ACHN (cell line): ENCODE measurements around the gene PRM1.

Experiments
- DNase-seq: peaks from one replicate; pipeline ENCODE4 v3.0.0-alpha.2; 2015
- in situ Hi-C: cut with HindIII; loops from 2 replicates; pipeline ENCODE4 v1.10.0; 2017; ENCODE audit warnings: low sequenced_read_pairs, low pct_ligation_motif_present, low pct_unique_long_range_greater_than_20kb

The PRM1 gene, protein sequence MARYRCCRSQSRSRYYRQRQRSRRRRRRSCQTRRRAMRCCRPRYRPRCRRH

DNA sequence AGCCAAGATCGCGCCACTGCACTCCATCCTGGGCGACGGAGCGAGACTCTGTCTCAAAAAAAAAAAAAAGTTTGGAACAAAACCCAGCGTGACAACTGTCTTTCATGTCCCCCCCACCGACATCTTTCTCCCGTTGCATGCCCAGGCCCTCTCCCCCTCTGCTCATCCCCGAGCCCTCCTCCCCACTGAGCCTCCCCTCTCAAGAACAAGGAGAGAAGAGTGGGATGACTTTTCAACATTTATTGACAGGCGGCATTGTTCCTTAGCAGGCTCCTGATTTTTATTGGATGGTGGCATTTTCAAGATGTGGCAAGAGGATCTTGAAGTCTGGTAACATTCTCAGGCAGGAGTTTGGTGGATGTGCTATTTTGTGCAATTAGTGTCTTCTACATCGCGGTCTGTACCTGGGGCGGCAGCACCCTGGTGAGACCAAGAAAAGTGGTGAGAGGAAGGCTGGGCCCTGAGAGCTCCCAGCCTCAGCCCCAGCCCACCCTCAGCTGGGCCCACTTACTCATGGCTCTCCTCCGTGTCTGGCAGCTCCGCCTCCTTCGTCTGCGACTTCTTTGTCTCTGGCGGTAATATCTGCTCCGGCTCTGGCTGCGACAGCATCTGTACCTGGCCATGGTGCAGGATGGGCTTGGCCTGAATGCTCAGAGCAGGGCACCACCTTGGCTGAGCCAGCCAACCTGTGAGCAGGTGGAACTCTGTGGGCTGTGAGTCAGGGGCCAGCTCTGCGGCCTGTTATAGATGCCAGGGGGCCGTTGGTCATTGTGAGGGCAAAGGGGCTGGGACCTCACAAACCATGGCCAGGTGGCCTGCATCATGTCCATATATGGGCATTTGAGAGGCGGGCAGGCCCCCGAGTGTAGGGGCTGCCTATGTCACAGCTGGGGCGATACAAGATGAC, at the start of gene PRM1:
Gene PRM1 (minus strand): TSS at position 715 of the 907 bp plus-strand sequence. CDS start 92 bp downstream, at position 623.
- in situ Hi-C loops, result no loop called here
- DNase-seq, result no peak

DNA sequence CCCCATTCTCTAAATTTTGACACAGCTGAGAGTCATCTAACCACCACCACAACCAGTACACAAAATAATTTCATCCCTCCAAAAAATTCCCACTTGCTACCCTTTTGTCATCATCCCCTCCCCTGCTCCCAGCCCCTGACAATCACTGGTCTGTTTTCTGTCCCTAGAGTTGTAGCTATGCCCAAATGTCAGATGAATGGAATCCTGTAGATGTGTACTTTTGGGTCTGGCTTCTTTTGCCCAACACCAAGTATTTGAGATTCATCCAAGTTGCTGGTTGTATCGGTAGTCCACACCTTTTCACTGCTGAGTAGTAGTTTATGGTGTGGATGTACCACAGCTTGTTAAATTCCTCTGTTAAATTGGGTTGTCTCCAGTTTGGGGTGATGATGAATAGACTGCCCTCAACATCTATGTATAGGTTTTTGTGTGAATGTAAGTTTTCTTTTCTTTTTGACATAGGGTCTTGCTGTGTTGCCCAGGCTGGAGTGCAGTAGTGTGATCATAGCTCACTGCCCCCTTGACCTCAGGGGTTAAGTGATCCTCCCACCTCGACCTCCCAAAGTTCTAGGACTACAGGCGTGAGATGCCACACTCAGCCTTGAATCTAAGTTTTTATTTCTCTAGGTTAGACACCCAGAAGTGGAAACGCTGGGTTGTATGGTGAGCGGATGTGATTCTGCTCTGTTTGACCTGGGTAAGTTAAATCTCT, 49.6 kb upstream of the PRM1 start:
- in situ Hi-C loops, result no loop called here
- DNase-seq, result no peak

DNA sequence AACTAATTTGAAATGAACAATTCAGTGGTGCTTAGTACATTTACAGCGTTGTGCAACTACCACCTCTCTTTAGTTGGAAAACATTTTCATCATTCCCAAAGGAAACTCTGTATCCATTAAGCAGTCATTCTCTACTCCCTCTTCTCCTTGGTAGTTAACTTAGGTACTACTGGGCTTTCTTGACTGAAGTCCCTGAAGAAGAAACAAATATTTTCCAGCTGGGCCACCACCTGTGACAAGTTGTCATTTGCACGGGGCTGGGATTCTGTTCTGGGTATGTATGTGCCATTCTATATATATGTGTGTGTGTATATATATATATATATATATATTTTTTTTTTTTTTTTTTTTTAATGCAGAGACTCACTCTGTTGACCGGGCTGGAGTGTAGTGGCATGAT, 48.8 kb upstream of the PRM1 start:
- no peak for DNase-seq
- in situ Hi-C loops, result no loop called here

DNA sequence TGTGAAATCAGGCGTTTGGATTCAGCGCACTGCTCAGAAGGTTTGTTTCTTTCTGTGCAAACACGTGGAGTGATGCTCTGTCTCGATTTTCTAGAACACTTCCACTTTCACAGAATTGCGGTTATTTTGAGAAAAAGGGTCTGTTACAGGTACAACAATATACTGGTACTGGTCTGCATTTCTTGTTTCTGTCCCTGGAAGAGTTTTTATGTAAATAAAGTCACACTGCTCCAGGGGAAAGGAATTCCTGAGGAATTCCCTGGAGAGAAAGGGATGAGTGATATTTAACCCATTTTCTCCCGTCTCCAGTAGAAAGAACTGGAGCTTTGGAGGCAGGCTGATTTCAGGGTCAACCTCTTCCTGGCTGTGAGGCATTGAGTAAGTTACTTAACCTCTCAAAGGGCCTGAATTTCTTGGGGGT, 48.0 kb upstream of the PRM1 start:
- peak; percentile 69 for DNase-seq
- in situ Hi-C loops, result no loop called here

DNA sequence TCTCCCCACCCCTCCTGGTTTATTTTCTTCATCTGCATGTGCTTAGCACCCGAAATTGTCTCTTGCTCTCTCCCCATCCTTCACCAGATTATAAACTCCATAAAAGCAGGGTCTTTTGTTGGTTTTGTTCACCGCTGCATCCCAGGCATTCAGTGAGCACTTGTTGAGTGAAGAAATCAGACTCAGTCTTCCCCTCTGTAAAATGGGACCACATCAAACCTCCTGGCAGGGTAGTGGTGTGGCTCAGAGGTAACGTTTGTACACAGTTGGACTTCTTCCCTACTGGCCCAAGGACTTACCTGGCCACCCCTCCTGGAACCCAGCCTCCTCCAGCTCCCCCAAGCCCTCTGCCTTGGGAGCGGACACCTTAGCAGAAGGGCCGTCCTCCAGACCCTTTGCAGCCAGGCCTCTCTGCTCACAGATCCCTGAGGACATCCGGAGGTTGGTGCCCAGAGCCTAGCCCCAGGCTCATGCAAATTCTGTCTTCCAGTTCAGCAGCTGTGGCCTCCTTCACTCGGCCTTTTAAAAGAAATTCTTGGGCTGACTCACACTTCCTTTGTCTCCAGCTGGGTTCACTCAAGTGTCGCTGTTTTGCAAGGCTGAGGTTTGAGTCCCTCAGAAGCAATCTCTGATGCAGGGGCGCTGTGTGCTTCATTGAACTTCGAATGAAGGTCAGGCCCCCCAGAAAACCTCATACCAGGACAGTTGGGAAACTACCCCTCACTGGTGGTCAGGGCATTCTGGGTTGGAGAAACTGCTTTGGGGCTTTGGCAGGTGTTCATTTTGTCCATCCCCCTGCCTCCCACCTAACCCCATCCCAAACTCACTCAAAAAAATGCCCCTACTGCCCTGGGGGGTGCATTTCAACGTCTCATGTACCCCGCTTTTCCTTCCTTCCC, 47.3 kb upstream of the PRM1 start:
- in situ Hi-C loops, result no loop called here
- DNase-seq, result peak; percentile 98

DNA sequence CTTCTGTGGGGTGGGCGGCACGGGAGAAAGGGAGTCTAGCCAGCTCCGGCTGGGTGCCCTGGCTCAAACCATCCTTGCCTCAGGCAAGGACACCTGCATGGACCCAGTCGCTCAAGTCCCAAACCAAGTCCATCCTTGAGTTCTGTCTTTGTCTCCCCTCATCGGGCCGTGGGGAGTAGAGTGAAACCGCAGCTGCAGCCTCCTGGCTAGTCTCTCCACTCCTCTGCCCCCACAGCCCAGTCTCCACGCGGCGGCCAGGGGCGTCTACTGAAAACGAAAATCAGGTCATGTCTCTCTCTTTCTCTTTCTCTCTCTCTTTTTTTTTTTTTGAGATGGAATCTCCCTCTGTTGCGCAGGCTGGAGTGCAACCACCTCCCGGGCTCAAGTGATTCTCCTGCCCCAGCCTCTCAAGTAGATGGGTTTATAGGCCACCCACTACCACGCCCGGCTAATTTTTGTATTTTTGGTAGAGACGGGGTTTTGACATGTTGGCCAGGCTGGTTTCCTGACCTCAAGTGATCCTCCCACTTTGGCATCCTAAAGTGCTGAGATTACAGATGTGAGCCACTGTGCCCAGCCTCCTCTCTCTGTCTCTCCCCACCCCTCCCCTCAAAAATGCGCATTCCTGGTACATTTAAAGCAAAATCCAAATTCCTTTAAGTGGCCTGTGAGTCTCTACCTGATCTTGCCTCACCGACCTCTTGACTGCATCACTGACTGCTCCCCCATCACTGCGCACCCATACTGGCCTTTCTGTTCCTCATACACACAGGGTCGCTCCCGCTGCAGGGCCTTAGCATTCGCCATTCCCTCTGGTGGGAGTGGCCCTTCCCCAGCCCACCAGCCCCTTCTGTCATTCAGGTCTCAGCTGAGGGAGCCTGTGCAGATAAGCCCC, 46.4 kb upstream of the PRM1 start:
- in situ Hi-C loops, result no loop called here
- DNase-seq, result no peak

DNA sequence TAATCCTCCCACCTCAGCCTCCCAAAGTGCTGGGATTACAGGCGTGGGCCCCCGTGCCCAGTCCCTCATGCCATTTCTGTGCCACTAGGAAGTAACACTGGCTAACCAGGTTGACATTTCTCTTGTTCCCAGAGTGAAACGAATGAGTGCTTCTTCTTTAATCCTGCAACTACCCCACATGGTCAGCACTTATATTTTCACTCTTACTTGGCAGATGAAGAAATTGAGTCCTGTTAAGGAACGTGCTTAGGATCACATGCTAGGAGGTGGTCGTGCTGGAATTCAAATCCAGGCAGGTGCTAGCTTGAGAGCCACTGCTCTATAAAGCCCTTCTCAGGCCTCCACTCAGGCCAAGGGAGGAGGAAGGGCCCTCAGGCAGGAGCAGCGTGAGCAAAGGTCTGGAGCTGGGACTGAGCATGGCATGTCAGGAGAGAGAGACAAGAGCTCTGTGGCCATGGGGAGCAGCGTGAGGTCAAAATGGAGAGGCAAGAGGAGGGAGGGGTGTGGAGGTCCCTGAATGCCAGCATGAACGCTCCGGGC, 45.7 kb upstream of the PRM1 start:
- DNase-seq, result no peak
- in situ Hi-C loops, result no loop called here

DNA sequence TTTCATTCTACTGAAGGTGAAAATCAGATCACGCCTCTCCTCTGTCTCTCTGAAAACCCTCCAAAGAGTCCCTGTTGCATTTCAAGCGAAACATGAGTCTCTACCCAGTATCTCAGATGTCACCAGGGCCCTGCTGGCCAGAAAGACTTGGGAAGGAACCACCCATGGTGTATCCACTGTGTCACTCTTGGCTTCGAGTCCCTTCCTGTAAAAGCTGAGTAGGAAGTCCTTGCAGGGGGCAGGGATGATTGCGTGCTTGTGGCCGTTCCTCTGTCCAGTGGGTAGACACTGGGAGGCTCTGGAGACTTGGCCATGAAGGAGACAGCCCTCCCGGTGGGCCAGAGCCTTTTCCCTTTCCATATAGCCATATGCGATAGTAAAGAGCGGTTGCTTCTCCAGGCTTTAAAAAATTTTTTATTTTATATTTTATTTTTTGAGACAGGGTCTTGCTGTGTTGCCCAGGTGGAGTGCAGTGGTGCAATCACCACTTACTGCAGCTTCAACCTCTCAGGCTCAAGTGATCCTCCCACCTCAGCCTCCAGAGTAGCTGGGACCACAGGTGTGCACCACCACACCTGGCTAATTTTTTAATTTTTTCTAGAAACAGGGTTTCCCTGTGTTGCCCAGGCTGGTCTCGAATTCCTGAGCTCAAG, 45.1 kb upstream of the PRM1 start:
- in situ Hi-C loops, result no loop called here
- no peak for DNase-seq

DNA sequence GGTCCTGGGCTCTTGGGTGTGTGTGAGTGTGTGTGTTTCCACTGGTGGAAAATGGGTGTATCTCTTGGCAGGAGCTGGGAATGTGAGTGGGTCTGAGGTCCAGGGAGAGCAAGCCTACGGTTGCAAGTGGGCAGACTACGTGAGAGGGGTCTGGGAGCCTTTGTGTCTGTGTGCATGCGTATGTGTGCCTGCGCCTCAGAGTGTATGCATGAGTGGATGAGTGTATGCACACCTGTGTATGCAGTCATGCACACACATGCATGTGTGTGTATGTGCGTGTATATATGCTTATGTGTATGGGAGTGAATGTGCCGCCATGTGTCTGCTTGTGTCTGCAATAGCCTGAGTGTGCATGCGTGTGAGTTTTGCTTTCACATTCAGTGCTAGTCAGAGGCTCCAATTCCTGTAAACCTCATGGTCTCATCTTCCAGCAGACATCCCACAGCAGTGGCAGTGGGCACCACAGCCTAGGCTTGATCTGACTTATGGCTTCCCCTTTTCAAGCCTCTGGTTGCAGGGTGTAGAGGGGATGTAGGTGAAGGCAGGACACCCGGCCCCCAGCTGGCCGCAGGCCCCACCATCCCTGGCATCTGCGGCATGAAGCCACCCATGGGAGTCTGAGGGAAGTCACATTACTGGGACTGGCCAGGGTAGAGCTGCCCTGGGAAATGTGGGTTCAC, 44.4 kb upstream of the PRM1 start:
- no peak for DNase-seq
- in situ Hi-C loops, result no loop called here

DNA sequence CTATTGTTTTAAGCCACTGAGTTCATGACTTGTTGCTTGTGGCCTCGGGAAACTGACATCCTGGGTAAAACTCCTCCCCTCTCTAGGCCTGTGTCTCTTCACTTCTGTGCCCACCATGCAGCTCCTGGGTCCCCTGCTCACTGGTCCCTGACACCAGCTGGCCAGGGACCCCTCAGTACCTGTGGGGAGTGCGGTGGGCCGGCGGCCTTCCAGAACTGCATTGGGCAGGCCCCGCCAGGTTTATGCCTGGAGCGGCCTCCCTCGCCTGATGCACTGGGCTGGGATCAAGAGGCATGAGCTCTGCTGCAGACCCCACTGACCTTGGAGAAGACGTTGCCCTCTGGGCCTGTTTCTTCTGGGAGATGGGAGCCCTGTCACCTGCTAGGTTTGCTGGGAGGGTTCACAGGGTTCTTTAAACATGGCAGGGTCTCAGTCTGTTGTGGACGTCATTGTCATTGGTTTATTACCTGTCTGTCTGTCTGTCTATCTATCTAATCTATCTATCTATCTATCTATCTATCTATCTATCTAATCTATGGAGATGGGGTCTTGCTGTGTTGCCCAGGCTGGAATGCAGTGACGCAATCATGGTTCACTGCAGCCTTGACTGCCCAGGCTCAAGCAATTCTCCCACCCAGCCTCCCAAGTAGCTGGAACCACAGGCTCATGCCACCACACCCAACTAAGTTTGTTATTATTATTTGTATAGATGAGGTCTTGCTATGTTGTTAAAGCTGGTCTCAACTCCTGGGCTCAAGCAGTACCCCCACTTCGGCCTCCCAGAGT, 42.6 kb upstream of the PRM1 start:
- in situ Hi-C loops, result no loop called here
- no peak for DNase-seq

DNA sequence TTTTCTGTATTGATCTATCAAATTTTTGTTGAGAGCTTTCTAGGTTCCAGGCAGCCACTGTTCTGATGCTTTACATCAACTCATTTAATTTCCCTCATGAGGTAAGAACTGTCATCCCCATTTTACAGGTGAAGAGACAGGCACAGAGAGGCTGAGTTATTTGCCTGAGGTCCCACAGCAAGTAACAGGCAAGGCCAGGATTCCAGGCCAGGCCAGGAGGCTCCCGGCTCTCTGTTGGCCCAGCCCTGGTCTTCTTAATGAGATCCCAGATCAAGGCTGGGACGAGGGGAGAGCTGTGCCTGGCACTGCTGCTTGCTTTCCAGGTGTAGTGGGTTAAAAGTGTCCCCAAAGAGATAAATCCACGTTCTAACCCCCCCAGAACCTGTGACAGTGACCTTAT, 41.7 kb upstream of the PRM1 start:
- no peak for DNase-seq
- in situ Hi-C loops, result no loop called here

DNA sequence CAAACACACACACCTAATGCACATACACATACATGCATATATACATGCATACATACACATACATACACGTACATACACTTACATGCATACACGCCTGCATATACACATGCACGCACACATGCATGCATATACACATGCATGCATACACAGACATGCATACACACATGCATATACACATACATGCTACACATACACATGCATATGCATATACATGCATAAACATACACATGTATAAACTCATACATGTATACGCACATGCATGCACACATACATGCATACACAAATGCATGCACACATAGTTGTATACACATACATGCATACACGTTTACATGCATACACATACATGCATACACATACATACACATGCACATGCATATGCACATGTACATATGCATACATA, 40.5 kb upstream of the PRM1 start:
- no peak for DNase-seq
- in situ Hi-C loops, result no loop called here

DNA sequence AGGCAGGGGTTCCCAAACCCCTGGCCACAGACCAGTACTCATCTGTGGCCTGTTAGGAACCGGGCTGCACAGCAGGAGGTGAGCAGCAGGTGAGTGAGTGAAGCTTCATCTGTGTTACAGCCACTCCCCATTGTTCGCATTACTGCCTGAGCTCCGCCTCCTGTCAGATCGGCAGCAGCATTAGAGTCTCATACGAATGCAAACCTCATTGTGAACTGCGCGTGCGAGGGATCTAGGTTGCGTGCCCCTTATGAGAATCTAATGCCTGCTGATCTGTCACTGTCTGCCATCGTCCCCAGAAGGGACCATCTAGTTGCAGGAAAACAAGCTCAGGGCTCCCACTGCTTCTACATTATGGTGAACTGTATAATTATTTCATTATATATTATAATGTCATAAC, 39.0 kb upstream of the PRM1 start:
- DNase-seq, result no peak
- in situ Hi-C loops, result no loop called here

DNA sequence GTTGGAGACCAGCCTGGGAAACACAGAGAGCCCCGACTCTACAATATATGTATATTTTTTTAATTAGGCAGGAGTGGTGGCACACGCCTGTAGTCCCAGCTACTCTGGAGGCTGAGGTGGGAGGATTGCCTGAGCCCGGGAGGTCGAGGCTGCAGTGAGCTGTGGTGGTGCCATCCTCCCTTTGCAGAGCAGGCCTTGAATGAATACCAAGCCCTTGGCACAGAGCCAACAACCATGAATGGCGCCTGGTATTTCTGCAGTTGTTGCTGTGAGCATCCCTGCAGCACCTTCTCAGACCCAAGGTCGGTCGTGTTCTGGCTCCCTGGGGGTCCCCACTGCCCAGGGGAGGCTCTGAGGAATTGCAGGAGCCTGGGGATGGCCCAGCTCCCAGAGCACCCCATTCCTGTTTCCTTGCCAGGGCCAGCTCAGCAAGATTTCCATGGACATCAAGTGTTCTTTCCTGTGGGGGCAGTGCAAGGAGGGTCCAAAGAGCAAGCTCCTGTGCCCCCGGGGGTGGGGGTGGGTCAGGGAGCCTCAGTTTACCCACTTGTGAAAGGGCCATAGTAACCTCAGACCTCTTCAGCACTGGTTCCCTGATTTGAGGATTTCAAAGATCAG, 38.5 kb upstream of the PRM1 start:
- DNase-seq, result peak; percentile 36
- in situ Hi-C loops, result no loop called here

DNA sequence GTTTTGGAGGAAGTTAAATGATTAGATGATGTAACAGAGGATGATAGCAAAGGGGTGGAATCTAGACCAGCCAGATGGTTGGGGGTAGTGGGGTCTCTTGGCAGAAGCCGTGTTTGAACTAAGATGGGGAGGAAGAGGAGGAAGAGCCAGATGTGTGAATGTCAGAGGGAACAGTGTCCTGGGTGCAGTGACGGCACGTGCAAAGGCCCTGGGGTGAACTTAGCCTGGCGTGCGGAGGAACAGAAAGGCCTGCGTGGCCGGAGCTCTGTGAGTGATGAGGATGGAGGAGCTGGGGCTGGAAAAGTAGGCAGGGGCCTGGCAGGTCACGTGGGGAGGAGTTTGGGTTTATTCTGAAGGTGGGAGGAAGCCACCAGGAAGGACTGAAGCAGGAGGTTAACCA, 37.7 kb upstream of the PRM1 start:
- no peak for DNase-seq
- in situ Hi-C loops, result no loop called here
